Fibroblast of skin of left quadriceps (primary cell): ENCODE measurements around the gene PFKM.
A peak's percentile ranks its signal among the peaks of the same experiment; 100 is the strongest.

Source experiments
- DNase-seq, 2 experiments: peaks; one replicate each; pipeline ENCODE4 v3.0.0-alpha.2; 2013; ENCODE audit warnings: low read depth in 2 of 2

PFKM gene

GRCh38 chr12:48187916-48188695 lies 68.9 kb downstream of the PFKM start:
- no peak for DNase-seq

- DNase-seq, result peak; percentile 48 to 49
Observed at GRCh38 chr12:48189331-48190125, 70.4 kb downstream of the PFKM start.

DNA sequence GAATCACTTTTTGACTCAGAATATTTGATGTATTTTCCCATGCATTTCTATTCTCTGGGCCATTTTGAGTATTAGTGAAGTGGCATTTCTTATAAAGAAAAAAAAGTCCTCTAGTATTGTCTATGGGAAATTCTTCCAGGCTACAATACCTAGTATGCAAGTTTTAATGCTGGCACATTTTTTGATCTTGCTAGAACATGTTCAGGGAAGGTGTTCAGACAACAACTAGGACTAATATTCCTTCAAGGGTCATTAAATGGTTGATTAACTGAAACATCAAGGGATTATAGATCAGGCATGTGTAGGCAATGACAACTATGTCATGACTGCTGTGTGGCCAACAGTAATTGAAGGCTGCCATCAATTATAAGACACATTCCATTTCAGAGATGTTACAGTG lies 71.9 kb downstream of the PFKM start:
- no peak for DNase-seq

- DNase-seq, result no peak
Observed at GRCh38 chr12:48192861-48193260, 73.7 kb downstream of the PFKM start.

DNA sequence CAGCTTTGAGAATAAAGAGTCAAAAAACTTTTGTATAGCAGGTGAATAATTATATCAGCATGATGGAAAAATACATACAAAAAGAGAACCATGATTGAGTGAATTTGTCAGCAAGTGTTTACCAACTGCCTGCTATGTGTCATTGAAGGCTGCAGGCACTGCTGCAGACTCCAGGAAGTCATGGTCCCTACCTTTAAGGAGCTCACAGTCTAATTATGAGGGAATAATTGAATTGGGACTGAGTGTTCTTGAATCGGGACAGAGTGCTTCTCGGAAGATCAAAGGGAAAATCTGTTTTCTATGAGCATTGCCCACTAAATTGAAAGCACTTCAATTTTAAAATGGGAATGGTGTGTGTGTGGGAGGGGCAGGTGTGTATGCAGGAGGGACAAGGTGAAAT lies 74.5 kb downstream of the PFKM start:
- DNase-seq, result no peak

- peak; percentile 54 to 55 for DNase-seq
Observed at GRCh38 chr12:48194799-48195201, 75.6 kb downstream of the PFKM start.
